HEK293 (cell line): ENCODE results near the gene ZBTB17.
"Not testable (repeated sequence)": the region's sequence is repeated elsewhere in the genome, so short reads cannot be mapped to it uniquely, and the experiment has no call there.

ENCODE experiments used
- CTCF ChIA-PET: fragments of 350-600 bp; formaldehyde crosslinking; extraction: SDS; loops from one replicate; lab custom pipeline; 2021; ENCODE audit warnings: antibody characterized with exemption; lab: Yijun Ruan, JAX
- POLR2A ChIA-PET: fragments of 300-600 bp; formaldehyde crosslinking; extraction: SDS; loops from one replicate; lab custom pipeline; 2020; ENCODE audit warnings: antibody characterized with exemption, inconsistent platforms; lab: Yijun Ruan, JAX
- H3K27ac ChIP-seq: fragments of 200-500 bp; sonication (Bioruptor generic); 2 replicates; pipeline ENCODE4 v1.5.1; 2014; ENCODE audit warnings: low read depth, low read length, control low read depth, inconsistent platforms; ENCODE audit errors: extremely low read depth
- H3K36me3 ChIP-seq, 2 experiments: fragments of 200-500 bp in 1 of 2; sonication (Bioruptor generic) in 1 of 2; 1 replicate in 1 of 2; 2 replicates in 1 of 2; pipeline ENCODE4 v1.5.1; 2014 to 2017; ENCODE audit warnings: inconsistent platforms in 2 of 2, low read length in 2 of 2; ENCODE audit not compliant: control insufficient read depth in 2 of 2, insufficient read depth in 1 of 2
- H3K4me1 ChIP-seq: fragments of 200-500 bp; sonication (Bioruptor generic); 2 replicates; pipeline ENCODE4 v1.5.1; 2014; ENCODE audit warnings: mild to moderate bottlenecking, low read length, inconsistent platforms; ENCODE audit not compliant: control insufficient read depth, insufficient read depth
- H3K4me3 ChIP-seq: 2 replicates; pipeline ENCODE4 v1.5.1; 2011; ENCODE audit warnings: low read depth, mild to moderate bottlenecking, control low read depth, low read length, moderate library complexity
- H3K9me3 ChIP-seq: fragments of 200-500 bp; sonication (Bioruptor generic); 2 replicates; pipeline ENCODE4 v1.5.1; 2014; ENCODE audit warnings: low read depth, low read length, inconsistent platforms; ENCODE audit not compliant: control insufficient read depth, insufficient read depth
- KLF1 ChIP-seq: fragments of 450-650 bp; formaldehyde crosslinking; IDR thresholded peaks from 2 replicates; pipeline ENCODE4 v1.5.1; 2016; ENCODE audit warnings: missing biosample characterization, missing genetic modification characterization
- OSR2 ChIP-seq: fragments of 450-650 bp; formaldehyde crosslinking; IDR thresholded peaks from 2 replicates; pipeline ENCODE4 v1.5.1; 2016; ENCODE audit warnings: missing biosample characterization, missing genetic modification characterization
- PRDM6 ChIP-seq: fragments of 450-650 bp; formaldehyde crosslinking; IDR thresholded peaks from 2 replicates; pipeline ENCODE4 v1.5.1; 2017; ENCODE audit warnings: missing biosample characterization, missing genetic modification characterization
- WT1 ChIP-seq: fragments of 450-650 bp; formaldehyde crosslinking; IDR thresholded peaks from 2 replicates; pipeline ENCODE4 v1.5.1; 2016; ENCODE audit warnings: missing biosample characterization, missing genetic modification characterization
- ZBTB26 ChIP-seq: fragments of 450-650 bp; formaldehyde crosslinking; optimal IDR thresholded peaks from 2 replicates; pipeline ENCODE3; 2016; ENCODE audit warnings: missing biosample characterization, mild to moderate bottlenecking, missing genetic modification characterization
- ZBTB8A ChIP-seq: fragments of 450-650 bp; formaldehyde crosslinking; IDR thresholded peaks from 2 replicates; pipeline ENCODE4 v1.5.1; 2016; ENCODE audit warnings: missing biosample characterization, missing genetic modification characterization
- ZEB2 ChIP-seq: fragments of 450-650 bp; formaldehyde crosslinking; IDR thresholded peaks from 2 replicates; pipeline ENCODE4 v1.5.1; 2016; ENCODE audit warnings: missing biosample characterization, missing genetic modification characterization
- ZNF146 ChIP-seq: fragments of 450-650 bp; formaldehyde crosslinking; IDR thresholded peaks from 2 replicates; pipeline ENCODE4 v1.5.1; 2016; ENCODE audit warnings: missing biosample characterization, missing genetic modification characterization
- ZNF518A ChIP-seq: fragments of 450-650 bp; formaldehyde crosslinking; conservative IDR thresholded peaks from 2 replicates; pipeline ENCODE4 v1.5.1; 2016; ENCODE audit warnings: low read depth, missing biosample characterization, missing genetic modification characterization
- ZNF664 ChIP-seq: fragments of 450-650 bp; formaldehyde crosslinking; IDR thresholded peaks from 2 replicates; pipeline ENCODE4 v1.5.1; 2016; ENCODE audit warnings: missing biosample characterization, missing genetic modification characterization
- TF ChIP-seq, protein P1 (sequence below): fragments of 450-650 bp; formaldehyde crosslinking; IDR thresholded peaks from 2 replicates; pipeline ENCODE4 v1.5.1; 2017; ENCODE audit warnings: missing biosample characterization, missing genetic modification characterization

ZBTB17 gene

GRCh38 chr1:15899266-15899665, 76.6 kb downstream of the ZBTB17 start (continued):
- no peak for TF ChIP-seq ZNF518A (tag by site-specific recombination)
- TF ChIP-seq OSR2 (tag by site-specific recombination) = peak; percentile 25; the same call in 1 of the 2 replicates

- not testable (repeated sequence) for H3K27ac ChIP-seq, H3K9me3 ChIP-seq, H3K4me3 ChIP-seq
- ChIA-PET POLR2A (interaction anchor here (1.0 to 1.2 kb wide), 2 partner anchors 47 to 71 kb away, joined by 3 to 4 read pairs; no protein-coding TSS in a partner anchor), CTCF (interaction anchor here (1.1 kb wide), 1 partner anchor 106 kb away, joined by 3 read pairs; no protein-coding TSS in a partner anchor)
- Histone ChIP-seq H3K36me3 (peaks cover 15 to 24% of the 10 kb centered on the region in 2 experiments; a peak in 2 of 3 replicates), H3K4me1 (peaks cover 21% of the 10 kb centered on the region)
- TF ChIP-seq, protein P1, sequence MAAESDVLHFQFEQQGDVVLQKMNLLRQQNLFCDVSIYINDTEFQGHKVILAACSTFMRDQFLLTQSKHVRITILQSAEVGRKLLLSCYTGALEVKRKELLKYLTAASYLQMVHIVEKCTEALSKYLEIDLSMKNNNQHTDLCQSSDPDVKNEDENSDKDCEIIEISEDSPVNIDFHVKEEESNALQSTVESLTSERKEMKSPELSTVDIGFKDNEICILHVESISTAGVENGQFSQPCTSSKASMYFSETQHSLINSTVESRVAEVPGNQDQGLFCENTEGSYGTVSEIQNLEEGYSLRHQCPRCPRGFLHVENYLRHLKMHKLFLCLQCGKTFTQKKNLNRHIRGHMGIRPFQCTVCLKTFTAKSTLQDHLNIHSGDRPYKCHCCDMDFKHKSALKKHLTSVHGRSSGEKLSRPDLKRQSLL = peak; percentile 60; the same call in 1 of the 2 replicates
- TF ChIP-seq KLF1 (tag by site-specific recombination) = 0 out of 2 replicates have a peak, but pooled peaks have one; percentile 22
Measured at GRCh38 chr1:15896841-15897610, 78.9 kb downstream of the ZBTB17 start.

DNA sequence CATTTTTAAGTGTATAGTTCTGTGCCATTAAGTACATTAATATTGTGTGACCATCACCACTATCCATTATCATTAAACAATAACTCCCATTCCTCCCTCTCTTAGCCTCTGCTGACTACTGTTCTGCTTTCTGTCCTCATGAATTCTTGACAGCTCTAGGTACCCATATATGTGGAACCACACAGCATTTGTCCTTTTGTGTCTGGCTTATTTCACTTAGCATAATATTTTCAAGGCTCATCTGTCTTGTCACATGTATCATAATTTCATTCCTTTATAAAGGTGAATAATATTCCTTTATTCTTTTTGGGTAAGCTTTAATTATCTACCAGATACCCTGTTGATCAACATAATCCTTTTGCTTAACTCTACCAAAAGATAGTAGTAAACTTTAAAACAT, 80.7 kb downstream of the ZBTB17 start:
- H3K4me3 ChIP-seq = no peak overlapping the region
- H3K9me3 ChIP-seq = no peaks in the 10 kb centered on the region
- TF ChIP-seq ZBTB26 (no peak), ZNF146 (tag by site-specific recombination) (peak; percentile 76), ZEB2 (tag by site-specific recombination) (no peak)
- H3K4me1 ChIP-seq = peaks cover 11% of the 10 kb centered on the region
- CTCF ChIA-PET = interaction anchor here (0.6 to 1.6 kb wide), 4 partner anchors 9 to 101 kb away, joined by 3 to 4 read pairs (median 4); no protein-coding TSS in a partner anchor
- H3K36me3 ChIP-seq = peaks cover 16 to 32% of the 10 kb centered on the region in 2 experiments; a peak in 2 of 3 replicates
- H3K27ac ChIP-seq = no peak overlapping the region
- POLR2A ChIA-PET = interaction anchor here (0.7 to 1.4 kb wide), 4 partner anchors 12 to 346 kb away, joined by 3 to 5 read pairs (median 4); no protein-coding TSS in a partner anchor

DNA sequence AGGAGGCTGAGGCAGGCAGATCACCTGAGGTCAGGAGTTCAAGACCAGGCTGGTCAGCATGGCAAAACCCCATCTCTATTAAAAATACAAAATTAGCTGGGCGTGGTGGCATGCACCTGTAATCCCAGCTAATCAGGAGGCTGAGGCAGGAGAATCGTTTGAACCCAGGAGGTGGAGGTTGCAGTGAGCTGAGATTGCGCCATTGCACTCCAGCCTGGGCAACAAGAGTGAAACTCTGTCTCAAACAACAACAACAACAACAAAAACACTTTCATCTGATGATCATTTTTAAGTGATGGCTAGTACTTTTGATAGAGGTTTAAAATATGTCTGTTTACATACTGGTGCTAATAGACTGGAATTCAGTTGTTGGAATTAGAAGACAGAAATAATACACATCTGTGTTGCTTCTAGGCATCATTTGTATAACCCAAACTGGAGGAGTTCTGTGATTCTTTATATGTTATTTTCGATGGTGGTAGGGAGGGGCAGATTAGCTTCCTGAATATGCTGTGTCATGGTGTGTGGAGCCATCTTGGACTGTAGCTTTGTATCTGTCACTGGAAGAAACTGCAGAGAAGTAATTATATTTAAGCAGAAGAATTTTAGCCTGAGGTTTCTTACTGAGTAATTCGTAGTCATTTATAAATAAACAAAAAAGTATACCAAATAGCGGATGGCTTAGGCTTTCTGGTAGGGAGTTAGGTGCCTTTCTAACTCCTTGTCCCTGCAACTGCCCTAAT, 82.9 kb downstream of the ZBTB17 start:
- POLR2A ChIA-PET, H3K4me1 ChIP-seq, H3K4me3 ChIP-seq: not testable (repeated sequence)
- peak overlapping the region; percentile 4; the same call in 1 of the 2 replicates for H3K27ac ChIP-seq
- H3K36me3 ChIP-seq = peaks cover 26 to 41% of the 10 kb centered on the region in 2 experiments; a peak in 2 of 3 replicates
- 0 out of 2 replicates have a peak, but pooled peaks have one; percentile 15 for TF ChIP-seq ZBTB8A (tag by site-specific recombination)
- peak; percentile 15; the same call in 1 of the 2 replicates for TF ChIP-seq ZNF664 (tag by site-specific recombination)
- TF ChIP-seq PRDM6 (tag by site-specific recombination) = peak; percentile 37; the same call in 1 of the 2 replicates
- 0 out of 2 replicates have a peak, but pooled peaks have one; percentile 20 for TF ChIP-seq WT1 (tag by site-specific recombination)
- TF ChIP-seq KLF1 (tag by site-specific recombination) = 0 out of 2 replicates have a peak, but pooled peaks have one; percentile 16
- TF ChIP-seq, all 188 proteins: peak for 5; not testable (repeated sequence) for 183
- CTCF ChIA-PET = interaction anchor here (0.5 to 1.5 kb wide), 4 partner anchors 29 to 114 kb away, joined by 3 to 4 read pairs (median 3); no protein-coding TSS in a partner anchor
- H3K9me3 ChIP-seq = not testable (repeated sequence)
